HepG2 (cell line): ENCODE results near the gene RNF125. TPM values are rescaled to one million over a fixed set of nuclear protein-coding genes. Genes with fewer than 3 reads are reported as not detected.

Experiments used
- ARID3A ChIP-seq: IDR thresholded peaks from 2 replicates; pipeline ENCODE4 v1.6.1; 2012; ENCODE audit warnings: low read depth, low read length, improper control_type of control experiment
- BHLHE40 ChIP-seq: IDR thresholded peaks from 2 replicates; pipeline ENCODE4 v1.6.1; 2011; ENCODE audit warnings: low read length, improper control_type of control experiment
- EZH2 ChIP-seq: conservative IDR thresholded peaks from 2 replicates; pipeline ENCODE4 v1.6.1; 2012; ENCODE audit warnings: mild to moderate bottlenecking, low read depth, low read length, moderate library complexity
- FOXA3 ChIP-seq: IDR thresholded peaks from 2 replicates; pipeline ENCODE4 v1.6.1; 2016; ENCODE audit warnings: missing genetic modification reagents, missing compliant biosample characterization
- FOXO1 ChIP-seq: sonication (generic); formaldehyde crosslinking; IDR thresholded peaks from 2 replicates; pipeline ENCODE4 v1.4.0; 2020; ENCODE audit warnings: missing genetic modification reagents
- HBP1 ChIP-seq: IDR thresholded peaks from 2 replicates; pipeline ENCODE4 v1.6.1; 2016; ENCODE audit warnings: low read depth, control low read depth
- JUND ChIP-seq: sonication (generic); formaldehyde crosslinking; IDR thresholded peaks from 2 replicates; pipeline ENCODE4 v1.8.0; 2022; ENCODE audit warnings: mild to moderate bottlenecking, missing genetic modification reagents
- MTF1 ChIP-seq: sonication (generic); formaldehyde crosslinking; IDR thresholded peaks from 2 replicates; pipeline ENCODE4 v1.5.0; 2020; ENCODE audit warnings: missing genetic modification reagents
- NAIF1 ChIP-seq: sonication (generic); formaldehyde crosslinking; IDR thresholded peaks from 2 replicates; pipeline ENCODE4 v1.5.0; 2020; ENCODE audit warnings: mild to moderate bottlenecking, missing genetic modification reagents, borderline replicate concordance
- NR2F2 ChIP-seq: IDR thresholded peaks from 2 replicates; pipeline ENCODE4 v1.6.1; 2012; ENCODE audit warnings: low read depth, inconsistent platforms, borderline replicate concordance
- ONECUT2 ChIP-seq: sonication (generic); formaldehyde crosslinking; IDR thresholded peaks from 2 replicates; pipeline ENCODE4 v1.4.0; 2020; ENCODE audit warnings: missing genetic modification reagents
- SNAPC5 ChIP-seq: sonication (generic); formaldehyde crosslinking; IDR thresholded peaks from 2 replicates; pipeline ENCODE4 v1.8.1; 2023; ENCODE audit warnings: mild to moderate bottlenecking, missing genetic modification reagents, borderline replicate concordance
- TOE1 ChIP-seq: sonication (generic); formaldehyde crosslinking; IDR thresholded peaks from 2 replicates; pipeline ENCODE4 v1.4.0; 2020; ENCODE audit warnings: mild to moderate bottlenecking, missing genetic modification reagents
- ZBTB25 ChIP-seq: IDR thresholded peaks from 2 replicates; pipeline ENCODE4 v1.6.1; 2018; ENCODE audit warnings: missing genetic modification reagents
- ZNF572 ChIP-seq: sonication (generic); formaldehyde crosslinking; IDR thresholded peaks from 2 replicates; pipeline ENCODE4 v1.5.1; 2020; ENCODE audit warnings: mild to moderate bottlenecking, missing genetic modification reagents
- ZNF609 ChIP-seq: sonication (generic); formaldehyde crosslinking; IDR thresholded peaks from 2 replicates; pipeline ENCODE4 v1.4.0; 2020; ENCODE audit warnings: mild to moderate bottlenecking, missing genetic modification reagents, borderline replicate concordance
- polyA plus RNA-seq, 8 experiments: library from polyadenylated mRNA; depleted of rRNA in 3 of 8; stranded (reverse) in 7 of 8; unstranded in 1 of 8; fragments of >200 nt; fragmentation: Illumina TruSeq in 4 of 8; extraction: Trizol in 4 of 8; gene quantifications; 2 replicates each; pipeline versions ENCODE4 v1.2.1 to v1.2.3, GENCODE V29; 2011 to 2016; ENCODE audit warnings: low read depth in 4 of 8, missing spikeins in 1 of 8, mixed read lengths in 1 of 8; ENCODE audit not compliant: insufficient read depth in 1 of 8
- total RNA-seq, 5 experiments: library from RNA; depleted of rRNA; stranded (reverse); fragments of >200 nt; fragmentation: Illumina TruSeq; extraction: Trizol; gene quantifications; 2 replicates each; pipeline ENCODE4 v1.2.3, GENCODE V29; 2016; ENCODE audit warnings: low read depth in 1 of 5
- TF ChIP-seq, protein P1 (sequence below): sonication (generic); formaldehyde crosslinking; IDR thresholded peaks from 2 replicates; pipeline ENCODE4 v1.5.0; 2020; ENCODE audit warnings: missing genetic modification reagents
- TF ChIP-seq, protein P2 (sequence below): IDR thresholded peaks from 2 replicates; pipeline ENCODE4 v1.6.1; 2018; ENCODE audit warnings: missing genetic modification reagents, mild to moderate bottlenecking, missing compliant biosample characterization

RNF125 gene
- total and polyA plus RNA-seq, 2 of the 13 experiments (the other 11 are each of a cell fraction or from before 2014, with no cell fraction given): 0.58 to 1.8 TPM

- TF ChIP-seq, protein P1, sequence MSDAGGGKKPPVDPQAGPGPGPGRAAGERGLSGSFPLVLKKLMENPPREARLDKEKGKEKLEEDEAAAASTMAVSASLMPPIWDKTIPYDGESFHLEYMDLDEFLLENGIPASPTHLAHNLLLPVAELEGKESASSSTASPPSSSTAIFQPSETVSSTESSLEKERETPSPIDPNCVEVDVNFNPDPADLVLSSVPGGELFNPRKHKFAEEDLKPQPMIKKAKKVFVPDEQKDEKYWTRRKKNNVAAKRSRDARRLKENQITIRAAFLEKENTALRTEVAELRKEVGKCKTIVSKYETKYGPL (CRISPR knock-in tag): no peak
- TF ChIP-seq ZNF572: no peak
- TF ChIP-seq ARID3A: no peak
- TF ChIP-seq TOE1 (CRISPR knock-in tag): no peak
- TF ChIP-seq BHLHE40: no peak
- TF ChIP-seq NAIF1: no peak
- TF ChIP-seq FOXA3 (CRISPR knock-in tag): no peak
- no peak for TF ChIP-seq ZBTB25 (CRISPR knock-in tag)
- TF ChIP-seq SNAPC5 (CRISPR knock-in tag): no peak
- no peak for TF ChIP-seq EZH2
- peak; percentile 65; the same call in 1 of the 2 replicates for TF ChIP-seq NR2F2
- TF ChIP-seq FOXO1 (CRISPR knock-in tag): no peak
- TF ChIP-seq MTF1: no peak
- TF ChIP-seq ZNF609 (CRISPR knock-in tag): peak; percentile 38; the same call in 1 of the 2 replicates
- TF ChIP-seq, protein P2, sequence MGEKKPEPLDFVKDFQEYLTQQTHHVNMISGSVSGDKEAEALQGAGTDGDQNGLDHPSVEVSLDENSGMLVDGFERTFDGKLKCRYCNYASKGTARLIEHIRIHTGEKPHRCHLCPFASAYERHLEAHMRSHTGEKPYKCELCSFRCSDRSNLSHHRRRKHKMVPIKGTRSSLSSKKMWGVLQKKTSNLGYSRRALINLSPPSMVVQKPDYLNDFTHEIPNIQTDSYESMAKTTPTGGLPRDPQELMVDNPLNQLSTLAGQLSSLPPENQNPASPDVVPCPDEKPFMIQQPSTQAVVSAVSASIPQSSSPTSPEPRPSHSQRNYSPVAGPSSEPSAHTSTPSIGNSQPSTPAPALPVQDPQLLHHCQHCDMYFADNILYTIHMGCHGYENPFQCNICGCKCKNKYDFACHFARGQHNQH (CRISPR knock-in tag): no peak
- TF ChIP-seq JUND (CRISPR knock-in tag): no peak
- no peak for TF ChIP-seq HBP1 (CRISPR knock-in tag)
- TF ChIP-seq ONECUT2 (CRISPR knock-in tag): no peak
Observed at GRCh38 chr18:31976242-31976641, 42.4 kb upstream of the RNF125 start (continued).
